HEK293T (cell line): ENCODE data around the gene LCE2A.

Experiments
- CTCF ChIA-PET: fragments of 350-600 bp; formaldehyde crosslinking; extraction: SDS; loops from one replicate; lab custom pipeline; 2021; ENCODE audit warnings: antibody characterized with exemption, inconsistent platforms; lab: Yijun Ruan, JAX
- POLR2A ChIA-PET: fragments of 350-600 bp; formaldehyde crosslinking; extraction: SDS; loops from one replicate; lab custom pipeline; 2020; ENCODE audit warnings: antibody characterized with exemption, inconsistent platforms; lab: Yijun Ruan, JAX
- DNase-seq: peaks from one replicate; pipeline ENCODE4 v3.0.0; 2012; ENCODE audit warnings: mixed read lengths; ENCODE audit errors: extremely low spot score
- ARNT ChIP-seq: fragments of 450-650 bp; IDR thresholded peaks from 2 replicates; pipeline ENCODE4 v1.6.1; 2017; ENCODE audit warnings: mild to moderate bottlenecking
- BHLHE40 ChIP-seq: fragments of 450-650 bp; IDR thresholded peaks from 2 replicates; pipeline ENCODE4 v1.6.1; 2016; ENCODE audit warnings: mild to moderate bottlenecking, moderate library complexity, borderline replicate concordance
- CTBP1 ChIP-seq: fragments of 450-650 bp; IDR thresholded peaks from 2 replicates; pipeline ENCODE4 v1.6.1; 2016; ENCODE audit warnings: borderline replicate concordance
- ELF4 ChIP-seq: fragments of 450-650 bp; IDR thresholded peaks from 2 replicates; pipeline ENCODE4 v1.6.1; 2017; ENCODE audit warnings: antibody characterized with exemption
- FOXA1 ChIP-seq: fragments of 450-650 bp; IDR thresholded peaks from 2 replicates; pipeline ENCODE4 v1.6.1; 2016; ENCODE audit warnings: mild to moderate bottlenecking
- FOXK2 ChIP-seq: fragments of 450-650 bp; IDR thresholded peaks from 2 replicates; pipeline ENCODE4 v1.6.1; 2016; ENCODE audit warnings: mild to moderate bottlenecking
- FOXM1 ChIP-seq: fragments of 450-650 bp; IDR thresholded peaks from 2 replicates; pipeline ENCODE4 v1.6.1; 2017; ENCODE audit warnings: mild to moderate bottlenecking, borderline replicate concordance
- HDGF ChIP-seq: fragments of 450-650 bp; IDR thresholded peaks from 2 replicates; pipeline ENCODE4 v1.6.1; 2017; ENCODE audit warnings: antibody characterized with exemption, borderline replicate concordance
- L3MBTL2 ChIP-seq: fragments of 450-650 bp; conservative IDR thresholded peaks from 2 replicates; pipeline ENCODE4 v1.6.1; 2016; ENCODE audit warnings: mild to moderate bottlenecking
- LEF1 ChIP-seq: fragments of 450-650 bp; IDR thresholded peaks from 2 replicates; pipeline ENCODE4 v1.6.1; 2017; ENCODE audit warnings: mild to moderate bottlenecking, borderline replicate concordance
- NFRKB ChIP-seq: fragments of 450-650 bp; IDR thresholded peaks from 2 replicates; pipeline ENCODE4 v1.6.1; 2016; ENCODE audit warnings: mild to moderate bottlenecking, moderate library complexity
- PKNOX1 ChIP-seq: fragments of 450-650 bp; IDR thresholded peaks from 2 replicates; pipeline ENCODE4 v1.6.1; 2016
- SP1 ChIP-seq: fragments of 450-650 bp; IDR thresholded peaks from 2 replicates; pipeline ENCODE4 v1.6.1; 2017
- SUZ12 ChIP-seq: fragments of 450-650 bp; IDR thresholded peaks from 2 replicates; pipeline ENCODE4 v1.6.1; 2016; ENCODE audit warnings: mild to moderate bottlenecking
- TARDBP ChIP-seq: fragments of 450-650 bp; IDR thresholded peaks from 2 replicates; pipeline ENCODE4 v1.6.1; 2016
- ZNF384 ChIP-seq: fragments of 450-650 bp; IDR thresholded peaks from 2 replicates; pipeline ENCODE4 v1.6.1; 2016

Gene LCE2A

GRCh38 chr1:152745289-152745704 is 47.2 kb downstream of the LCE2A start:
- TF ChIP-seq FOXA1 (no peak), SUZ12 (no peak), SP1 (no peak), L3MBTL2 (no peak), BHLHE40 (no peak), LEF1 (no peak), TARDBP (no peak), FOXM1 (no peak), CTBP1 (no peak), ZNF384 (no peak), ARNT (no peak), PKNOX1 (no peak), NFRKB (no peak), FOXK2 (no peak), HDGF (no peak), ELF4 (no peak)
- no peak for DNase-seq
- ChIA-PET POLR2A (no interaction called here), CTCF (no interaction called here)

DNA sequence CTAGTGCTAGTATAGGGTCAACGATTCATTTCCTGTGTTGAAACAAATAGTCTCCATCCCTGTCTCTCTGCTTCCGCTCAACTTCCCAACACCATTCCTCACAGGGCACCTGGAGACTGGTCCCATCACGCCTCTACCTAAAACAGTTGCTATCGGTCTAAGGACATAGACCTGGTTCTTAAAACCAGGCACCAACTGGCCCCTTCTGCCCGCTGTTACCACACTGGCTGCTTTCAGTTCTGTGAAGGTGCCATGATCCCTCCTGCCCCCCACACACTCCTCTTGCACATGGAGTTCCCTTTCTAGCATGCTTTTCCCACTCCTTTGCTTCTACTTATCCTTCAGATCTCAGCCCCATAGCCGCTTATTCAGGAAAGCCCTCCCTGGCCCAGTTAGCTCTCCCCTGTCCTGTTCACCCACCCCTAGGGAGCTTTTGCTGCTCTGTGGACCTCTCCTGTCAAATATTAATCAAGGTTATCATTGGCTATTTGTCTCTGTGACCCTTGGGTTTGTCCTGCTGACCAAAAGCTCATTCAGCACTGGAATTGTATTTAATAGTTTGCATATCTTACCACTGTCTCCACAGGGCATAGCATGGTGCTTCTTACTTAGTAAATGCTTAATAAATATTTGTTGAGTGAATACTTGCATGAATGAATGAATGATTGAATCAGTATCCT is 47.8 kb downstream of the LCE2A start:
- no peak for DNase-seq
- ChIA-PET CTCF (no interaction called here), POLR2A (no interaction called here)
- TF ChIP-seq FOXA1 (no peak), SP1 (no peak), SUZ12 (no peak), HDGF (no peak), PKNOX1 (no peak), ARNT (no peak), LEF1 (no peak), FOXK2 (no peak), L3MBTL2 (no peak), ZNF384 (no peak), NFRKB (no peak), FOXM1 (no peak), CTBP1 (no peak), TARDBP (no peak), BHLHE40 (no peak), ELF4 (no peak)

DNA sequence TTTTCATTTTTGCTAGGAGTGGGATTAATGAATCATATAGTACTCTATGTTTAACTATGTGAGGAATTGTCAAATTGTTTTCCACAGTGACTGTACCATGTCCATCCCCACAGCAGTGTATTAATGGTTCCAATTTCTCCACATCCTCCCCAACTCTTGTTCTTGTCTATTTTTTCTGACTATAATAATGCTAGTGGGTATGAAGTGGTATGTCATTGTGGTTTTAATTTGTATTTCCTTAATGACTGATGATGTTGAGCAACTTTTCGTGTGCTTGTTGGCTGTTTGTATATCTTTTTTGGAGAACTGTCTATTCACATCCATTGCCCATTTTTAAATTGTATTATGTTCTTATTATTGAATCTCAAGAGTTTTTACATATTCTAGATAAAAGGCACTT is 49.7 kb downstream of the LCE2A start:
- POLR2A ChIA-PET = no interaction called here
- DNase-seq = no peak

More for the DNA sequence above, 49.7 kb downstream of the LCE2A start:
- no peak for TF ChIP-seq LEF1
- no peak for TF ChIP-seq FOXK2
- no peak for TF ChIP-seq ZNF384
- CTCF ChIA-PET = no interaction called here
